Activated naive CD4-positive, alpha-beta T cell treated with anti-CD3 and anti-CD28 coated beads for 36 hours (primary cell): ENCODE data around the gene COASY. TPM values are rescaled to one million over a fixed set of nuclear protein-coding genes. Genes with fewer than 3 reads are reported as not detected.

Experiments
- CTCF ChIA-PET: fragments of 350-600 bp; sonication (Branson Sonifier 250); formaldehyde crosslinking; loops from one replicate; lab custom pipeline; 2021; ENCODE audit warnings: antibody characterized with exemption; lab: Charles Lee
- DNase-seq: peaks from one replicate; pipeline ENCODE4 v3.0.0-alpha.2; 2020
- H3K27ac Mint-ChIP-seq: one replicate; pipeline ENCODE4 v1.8.0; 2021; ENCODE audit warnings: mild to moderate bottlenecking, mixed read lengths
- H3K27me3 Mint-ChIP-seq: one replicate; pipeline ENCODE4 v1.8.0; 2021; ENCODE audit warnings: low read depth, mixed read lengths
- H3K36me3 Mint-ChIP-seq: one replicate; pipeline ENCODE4 v1.8.0; 2021; ENCODE audit warnings: low read depth, mixed read lengths
- H3K4me1 Mint-ChIP-seq: one replicate; pipeline ENCODE4 v1.8.0; 2021; ENCODE audit warnings: low read depth, mixed read lengths
- H3K4me3 Mint-ChIP-seq: one replicate; pipeline ENCODE4 v1.8.0; 2021; ENCODE audit warnings: mild to moderate bottlenecking, moderate library complexity, mixed read lengths
- H3K9me3 Mint-ChIP-seq: one replicate; pipeline ENCODE4 v1.8.0; 2021; ENCODE audit warnings: mixed read lengths
- intact Hi-C: fragments of 100-400 bp; cut with micrococcal nuclease; formaldehyde crosslinking; loops from one replicate; pipeline ENCODE4 v1.15.1; 2023
- total RNA-seq, 2 experiments: library from RNA; stranded (reverse); gene quantifications; one replicate each; pipeline ENCODE4 v1.2.3, GENCODE V29; 2021

The COASY gene
- total RNA-seq, 2 experiments from 2014 or later, result 93.3 to 93.6 TPM

DNA sequence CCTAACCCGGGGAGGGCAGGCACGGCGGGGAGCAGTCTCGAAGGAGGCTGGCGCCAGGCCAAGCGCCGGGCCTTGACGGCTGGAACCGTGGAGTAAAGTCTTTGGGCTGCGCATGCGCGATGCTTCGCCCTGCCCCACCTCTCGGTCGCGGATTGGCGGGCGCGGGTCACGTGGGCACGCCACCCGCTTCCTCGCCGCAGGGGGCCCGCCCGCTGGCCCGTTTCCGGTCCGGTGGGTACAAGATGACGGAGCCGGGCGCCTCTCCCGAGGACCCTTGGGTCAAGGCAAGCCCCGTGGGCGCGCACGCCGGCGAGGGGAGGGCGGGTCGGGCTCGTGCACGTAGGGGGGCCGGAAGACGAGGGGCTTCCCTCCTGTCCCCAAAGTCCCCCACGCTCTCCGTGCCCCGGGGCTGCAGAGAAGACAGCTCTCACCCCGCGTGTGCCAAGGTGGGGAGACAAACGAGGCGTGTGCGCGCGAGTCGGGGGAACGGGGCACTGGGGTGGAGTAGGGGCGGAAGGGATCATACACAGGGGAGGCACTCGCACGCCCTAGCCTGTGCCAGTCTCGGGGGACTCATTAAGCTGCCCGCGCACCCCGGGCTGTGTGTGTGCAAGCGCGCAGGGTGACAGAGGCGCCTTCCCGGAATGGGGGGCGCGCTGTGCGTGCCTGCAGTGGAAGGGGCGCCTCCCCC, 5.1 kb downstream of the COASY start, which contains the start of gene MLX:
TSS of gene MLX (plus strand) at position 218 of the 691 bp plus-strand sequence. CDS start at position 243, 25 bp downstream.
- peak; percentile 90 for DNase-seq
- Mint-ChIP-seq H3K27me3 (no peaks in the 10 kb centered on the region), H3K36me3 (peaks cover 26% of the 10 kb centered on the region), H3K4me3 (peak within 1 kb of the TSS; percentile 93), H3K27ac (peak within 1 kb of the TSS; percentile 93), H3K4me1 (peaks cover 55% of the 10 kb centered on the region), H3K9me3 (no peaks in the 10 kb centered on the region)
- intact Hi-C loops, result loop anchor here (1.0 kb wide), 1 partner anchor 10 kb away; the partner anchor contains the start of gene PSMC3IP
- CTCF ChIA-PET, result interaction anchor here (1.0 to 2.8 kb wide), 4 partner anchors 11 to 197 kb away, joined by 3 to 13 read pairs (median 8); partner anchors contain the start of gene PSMC3IP

DNA sequence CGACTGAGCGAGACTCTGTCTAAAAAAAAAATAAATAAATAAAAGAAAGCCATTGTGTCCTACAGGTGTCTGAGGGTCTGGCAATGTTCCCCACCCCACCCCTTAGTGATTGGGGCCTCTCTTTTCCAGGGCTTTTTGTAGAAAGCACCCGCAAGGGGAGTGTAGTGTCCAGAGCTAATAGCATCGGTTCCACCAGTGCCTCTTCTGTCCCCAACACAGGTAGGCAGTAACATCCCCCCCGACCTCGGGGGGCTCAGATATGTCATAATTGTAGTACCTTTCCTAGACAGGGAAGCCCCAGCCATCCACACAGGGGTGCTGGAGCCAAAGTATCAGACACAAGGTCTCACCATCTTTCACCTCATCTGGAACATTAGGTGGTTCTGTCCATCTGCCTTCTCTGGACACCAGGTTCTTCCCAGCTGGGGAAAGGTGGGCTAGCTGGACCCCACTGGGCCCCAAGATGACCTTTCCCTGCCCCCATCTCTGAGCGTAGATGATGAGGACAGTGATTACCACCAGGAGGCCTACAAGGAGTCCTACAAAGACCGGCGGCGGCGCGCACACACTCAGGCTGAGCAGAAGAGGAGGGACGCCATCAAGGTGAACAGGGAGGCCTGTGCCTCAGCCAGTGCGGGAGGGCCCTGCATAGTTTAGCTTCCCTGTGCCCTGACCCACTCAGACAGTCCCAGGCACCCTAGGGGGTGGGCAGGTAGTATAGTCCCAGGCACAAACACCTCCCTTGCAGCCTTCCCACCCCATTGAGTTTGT, 6.6 kb downstream of the COASY start:
- intact Hi-C loops, result no loop called here
- peaks cover 51% of the 10 kb centered on the region for H3K4me1 Mint-ChIP-seq
- DNase-seq, result no peak
- H3K27ac Mint-ChIP-seq, result peak overlapping the region; percentile 93
- H3K9me3 Mint-ChIP-seq, result no peaks in the 10 kb centered on the region
- peaks cover 33% of the 10 kb centered on the region for H3K36me3 Mint-ChIP-seq
- CTCF ChIA-PET, result interaction anchor here (0.7 to 1.1 kb wide), 2 partner anchors 20 to 23 kb away, joined by 3 to 4 read pairs; no protein-coding TSS in a partner anchor
- peak overlapping the region; percentile 93 for H3K4me3 Mint-ChIP-seq
- H3K27me3 Mint-ChIP-seq, result no peaks in the 10 kb centered on the region

DNA sequence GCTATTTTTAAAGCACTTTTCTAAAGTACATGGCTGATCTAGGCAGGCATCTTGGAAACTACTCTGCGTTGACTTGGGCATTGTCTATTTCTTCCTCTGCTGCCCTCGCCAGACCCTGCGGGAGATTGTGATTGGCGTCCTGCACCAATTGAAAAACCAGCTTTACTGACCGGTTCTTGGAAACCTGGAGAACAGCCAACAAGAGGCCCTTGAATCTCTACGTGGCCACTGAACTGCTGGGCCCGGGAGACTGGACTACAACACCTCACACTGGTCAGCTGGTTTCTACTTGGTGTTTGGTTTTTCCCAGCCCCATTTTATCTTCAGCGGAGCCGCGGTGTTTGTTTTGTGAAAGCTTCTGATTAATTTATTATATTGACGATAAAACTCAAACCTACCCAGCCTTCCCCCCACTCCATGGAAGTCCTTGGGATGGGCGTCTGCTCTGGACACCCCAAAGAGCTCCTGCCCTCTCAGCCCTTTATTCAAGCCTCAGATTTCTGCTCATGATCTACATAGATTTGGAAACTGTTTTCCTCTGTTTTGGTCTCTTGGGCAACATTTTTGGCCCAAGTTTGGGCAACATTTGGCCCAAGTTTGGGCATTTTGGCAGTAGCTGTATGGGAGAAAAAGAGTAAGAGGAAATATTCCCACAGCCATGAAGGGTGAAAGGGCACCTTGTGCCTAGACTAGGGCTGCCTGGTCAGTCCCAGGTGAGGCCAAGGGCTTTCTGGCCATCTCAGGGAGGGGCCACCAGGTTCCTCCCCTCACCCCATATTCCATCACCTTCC, 9.7 kb downstream of the COASY start:
- Mint-ChIP-seq H3K36me3 (peaks cover 52% of the 10 kb centered on the region), H3K4me1 (peaks cover 58% of the 10 kb centered on the region), H3K4me3 (no peak overlapping the region), H3K27me3 (no peaks in the 10 kb centered on the region), H3K9me3 (no peaks in the 10 kb centered on the region), H3K27ac (no peak overlapping the region)
- intact Hi-C loops, result no loop called here
- CTCF ChIA-PET, result no interaction called here
- no peak for DNase-seq

GRCh38 chr17:42573095-42573494, 11.1 kb downstream of the COASY start:
- Mint-ChIP-seq H3K27ac (peak overlapping the region; percentile 48), H3K27me3 (no peaks in the 10 kb centered on the region), H3K4me1 (peaks cover 55% of the 10 kb centered on the region), H3K36me3 (peaks cover 55% of the 10 kb centered on the region), H3K4me3 (no peak overlapping the region), H3K9me3 (no peaks in the 10 kb centered on the region)
- no peak for DNase-seq
- intact Hi-C loops, result no loop called here
- CTCF ChIA-PET, result interaction anchor here (0.5 kb wide), 1 partner anchor 59 kb away, joined by 6 read pairs; no protein-coding TSS in a partner anchor

DNA sequence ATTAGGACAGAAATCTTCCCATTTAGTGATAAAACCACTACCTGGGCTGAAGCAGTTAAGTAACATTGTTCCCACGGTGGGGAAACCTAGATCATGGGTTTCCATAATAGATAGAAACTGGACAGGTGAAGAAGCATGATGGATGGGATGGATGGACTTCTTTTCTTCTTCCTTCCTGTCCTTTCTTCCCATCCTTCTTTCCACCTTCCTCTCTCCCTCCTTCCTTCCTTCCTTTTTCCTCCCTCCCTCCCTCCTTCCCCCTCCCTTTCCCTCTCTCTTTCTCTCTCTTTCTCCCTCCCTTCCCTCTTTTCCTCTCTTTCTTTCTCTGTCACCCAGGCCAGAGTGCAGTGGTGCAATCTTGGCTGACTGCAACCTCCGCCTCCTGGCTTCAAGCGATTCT, 12.5 kb downstream of the COASY start:
- CTCF ChIA-PET, result interaction anchor here (0.6 to 0.8 kb wide), 2 partner anchors 45 to 269 kb away, joined by 3 read pairs; no protein-coding TSS in a partner anchor

DNA sequence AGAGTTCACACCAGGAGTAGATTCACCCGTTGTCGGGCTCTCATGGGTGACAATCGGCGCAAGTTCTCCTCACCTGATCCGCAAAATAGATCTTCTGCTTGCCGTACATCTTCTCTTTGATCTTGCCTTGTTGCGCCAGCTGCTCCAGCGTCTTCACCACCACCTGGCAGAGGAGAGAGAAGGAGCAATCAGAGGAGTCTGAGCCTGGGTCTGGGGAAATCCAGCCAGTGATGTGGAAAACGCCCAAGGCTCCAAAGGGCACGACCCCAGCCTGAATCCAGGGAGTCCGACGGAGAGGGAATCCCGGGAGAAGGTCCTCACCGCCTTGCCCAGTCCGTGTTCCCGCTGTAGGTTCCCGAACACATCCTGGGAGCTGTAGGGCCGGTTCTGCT, 15.2 kb downstream of the COASY start:
- Mint-ChIP-seq H3K4me1 (peaks cover 44% of the 10 kb centered on the region), H3K27ac (peak overlapping the region; percentile 96), H3K4me3 (peak overlapping the region; percentile 98), H3K36me3 (peaks cover 46% of the 10 kb centered on the region), H3K9me3 (no peaks in the 10 kb centered on the region), H3K27me3 (no peaks in the 10 kb centered on the region)
- DNase-seq, result peak; percentile 29
- CTCF ChIA-PET, result interaction anchor here (0.7 to 3.2 kb wide), 11 partner anchors 11 to 247 kb away, joined by 3 to 36 read pairs (median 10); partner anchors contain the start of genes BECN1, RETREG3 and TUBG1
- intact Hi-C loops, result loop anchor here (1.0 to 5.0 kb wide), 7 partner anchors 10 to 421 kb away; partner anchors contain the start of genes BECN1, COASY, MLX and RETREG3

More for the DNA sequence above, 12.5 kb downstream of the COASY start:
- Mint-ChIP-seq H3K9me3 (no peaks in the 10 kb centered on the region), H3K27me3 (no peaks in the 10 kb centered on the region), H3K27ac (peak overlapping the region; percentile 54), H3K4me1 (peaks cover 51% of the 10 kb centered on the region), H3K4me3 (no peak overlapping the region), H3K36me3 (peaks cover 51% of the 10 kb centered on the region)
- DNase-seq, result no peak
- intact Hi-C loops, result no loop called here

DNA sequence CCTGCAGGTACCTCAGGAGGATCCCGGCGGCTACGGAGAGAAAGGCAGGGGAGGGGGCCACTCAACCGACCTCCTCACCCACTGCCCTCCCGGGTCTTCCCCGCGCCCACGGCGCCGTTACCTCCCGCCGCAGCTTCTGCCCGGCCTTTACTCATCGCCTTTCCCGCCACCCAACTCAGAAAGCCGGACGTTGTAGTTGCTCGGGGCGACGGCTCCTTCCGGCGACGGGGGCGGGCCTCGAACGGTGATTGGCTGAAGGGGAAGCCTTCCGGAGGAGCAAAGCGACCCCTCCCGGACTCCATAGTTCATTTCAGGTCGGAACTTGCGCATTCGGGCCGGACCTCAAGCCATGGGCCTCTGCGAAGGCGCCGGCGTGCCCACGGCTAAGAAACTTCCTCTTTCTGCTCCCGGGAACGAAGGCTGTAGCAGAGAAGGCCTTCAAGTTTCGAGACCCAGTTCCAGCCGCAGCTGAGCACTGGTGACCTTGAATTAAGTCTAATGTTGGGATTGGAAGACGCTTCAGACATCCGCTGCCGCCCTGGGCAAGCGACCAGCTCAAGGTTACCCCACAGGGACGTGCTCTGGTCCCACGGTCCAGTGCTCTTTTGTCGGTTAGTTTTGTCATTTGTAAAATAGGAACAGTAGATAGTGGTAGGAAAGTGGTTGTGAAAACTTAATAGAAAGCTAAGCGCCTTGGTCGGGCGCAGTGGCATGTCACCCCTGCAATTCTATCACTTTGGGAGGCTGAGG, 15.8 kb downstream of the COASY start, which contains the start of gene PSMC3IP:
TSS of gene PSMC3IP (minus strand) at position 198 of the 750 bp plus-strand sequence. CDS start at position 155, 43 bp downstream.
- CTCF ChIA-PET, result interaction anchor here (0.5 to 3.2 kb wide), 41 partner anchors 8 to 560 kb away, joined by 3 to 36 read pairs (median 6); partner anchors contain the start of genes BECN1, NAGLU, PLEKHH3 and RAMP2
- DNase-seq, result peak; percentile 98
- H3K27me3 Mint-ChIP-seq, result no peaks in the 10 kb centered on the region
- peaks cover 44% of the 10 kb centered on the region for H3K4me1 Mint-ChIP-seq
- peak within 1 kb of the TSS; percentile 96 for H3K27ac Mint-ChIP-seq
- H3K36me3 Mint-ChIP-seq, result peaks cover 45% of the 10 kb centered on the region
- no peaks in the 10 kb centered on the region for H3K9me3 Mint-ChIP-seq
- H3K4me3 Mint-ChIP-seq, result peak within 1 kb of the TSS; percentile 98
- intact Hi-C loops, result loop anchor here (1.0 to 5.0 kb wide), 11 partner anchors 10 to 421 kb away; partner anchors contain the start of genes BECN1, COASY, MLX and RETREG3

DNA sequence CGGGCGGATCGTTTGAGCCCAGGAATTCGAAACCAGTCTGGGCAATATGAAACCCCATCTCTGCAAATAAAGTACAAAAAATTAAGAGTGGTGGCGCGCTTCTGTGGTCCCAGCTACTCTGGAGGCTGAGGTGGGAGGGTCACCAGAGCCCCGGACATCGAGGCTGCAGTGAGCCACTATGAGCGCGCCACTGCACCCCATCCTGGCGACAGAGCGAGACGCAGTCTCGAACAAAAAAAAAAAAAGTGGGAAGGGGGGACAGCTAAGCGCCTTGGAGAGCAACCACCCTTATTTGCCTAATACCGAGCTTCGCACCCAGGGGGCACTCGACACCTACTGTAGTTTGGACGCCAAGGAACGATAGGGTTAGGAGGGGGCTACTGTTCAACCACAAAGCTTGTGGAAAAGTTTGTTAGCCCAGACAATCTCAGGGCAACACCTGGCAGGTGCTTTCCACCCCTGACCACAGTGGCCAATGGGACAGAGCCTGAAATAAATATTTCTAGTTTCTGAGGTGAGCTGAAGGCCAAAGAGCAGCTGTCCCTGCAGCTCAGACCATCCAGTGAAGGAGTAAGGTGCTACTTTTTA, 16.4 kb downstream of the COASY start:
- Mint-ChIP-seq H3K4me3 (peak overlapping the region; percentile 98), H3K36me3 (peaks cover 39% of the 10 kb centered on the region), H3K9me3 (no peaks in the 10 kb centered on the region), H3K4me1 (peaks cover 40% of the 10 kb centered on the region), H3K27me3 (no peaks in the 10 kb centered on the region), H3K27ac (peak overlapping the region; percentile 96)
- CTCF ChIA-PET, result interaction anchor here (0.5 to 3.2 kb wide), 52 partner anchors 8 to 1162 kb away, joined by 3 to 36 read pairs (median 4); partner anchors contain the start of genes BECN1, NAGLU, PLEKHH3 and RAMP2
- peak; percentile 88 for DNase-seq
- intact Hi-C loops, result loop anchor here (1.0 to 5.0 kb wide), 5 partner anchors 79 to 185 kb away; partner anchors contain the start of gene TUBG2

GRCh38 chr17:42579794-42580551, 18.0 kb downstream of the COASY start:
- Mint-ChIP-seq H3K4me3 (no peak overlapping the region), H3K9me3 (no peaks in the 10 kb centered on the region), H3K27me3 (no peaks in the 10 kb centered on the region), H3K36me3 (peaks cover 28% of the 10 kb centered on the region), H3K27ac (peak overlapping the region; percentile 76), H3K4me1 (peaks cover 29% of the 10 kb centered on the region)
- intact Hi-C loops, result loop anchor here (2.0 to 5.0 kb wide), 2 partner anchors 77 to 141 kb away; partner anchors contain the start of gene TUBG2
- no peak for DNase-seq
- CTCF ChIA-PET, result interaction anchor here (1.1 to 3.2 kb wide), 3 partner anchors 25 to 184 kb away, joined by 5 to 30 read pairs (median 6); partner anchors contain the start of genes RETREG3 and TUBG1
